Retina (tissue), 1 donor: ENCODE measurements around the gene KRTAP10-3.
"Not testable (repeated sequence)": the region's sequence is repeated elsewhere in the genome, so short reads cannot be mapped to it uniquely, and the experiment has no call there.

Experiments
- DNase-seq: peaks from one replicate; pipeline ENCODE4 v3.0.0-alpha.2; 2016

Gene KRTAP10-3

GRCh38 chr21:44589586-44590305, 31.2 kb upstream of the KRTAP10-3 start:
- no peak for DNase-seq

GRCh38 chr21:44589094-44589493, 30.5 kb upstream of the KRTAP10-3 start:
- no peak for DNase-seq

- no peak for DNase-seq
These were observed 27.3 kb upstream of the KRTAP10-3 start for GRCh38 chr21:44585892-44586291.

- no peak for DNase-seq
These were observed 25.2 kb upstream of the KRTAP10-3 start for GRCh38 chr21:44583800-44584147.

GRCh38 chr21:44583089-44583799, 24.6 kb upstream of the KRTAP10-3 start:
- DNase-seq: no peak

GRCh38 chr21:44582055-44582454, 23.5 kb upstream of the KRTAP10-3 start:
- DNase-seq: no peak

GRCh38 chr21:44581158-44581557, 22.6 kb upstream of the KRTAP10-3 start:
- no peak for DNase-seq

GRCh38 chr21:44580231-44580821, 21.7 kb upstream of the KRTAP10-3 start, which contains the start of gene KRTAP10-5:
TSS of gene KRTAP10-5 (minus strand) at chr21:44580604. CDS start at chr21:44580578, 26 bp downstream.
- DNase-seq: not testable (repeated sequence)

GRCh38 chr21:44579833-44580144, 21.2 kb upstream of the KRTAP10-3 start:
- DNase-seq: no peak

GRCh38 chr21:44579056-44579832, 20.6 kb upstream of the KRTAP10-3 start:
- no peak for DNase-seq

GRCh38 chr21:44578371-44579055, 19.9 kb upstream of the KRTAP10-3 start:
- DNase-seq: no peak

- DNase-seq: no peak
These were observed 17.4 kb upstream of the KRTAP10-3 start for GRCh38 chr21:44576025-44576420.

GRCh38 chr21:44575307-44576024, 16.9 kb upstream of the KRTAP10-3 start:
- DNase-seq: no peak

GRCh38 chr21:44574457-44575306, 16.1 kb upstream of the KRTAP10-3 start:
- DNase-seq: no peak

GRCh38 chr21:44573630-44574456, 15.2 kb upstream of the KRTAP10-3 start, which contains the start of gene KRTAP10-4:
TSS of gene KRTAP10-4 (plus strand) at chr21:44573729. CDS start at chr21:44573759, 30 bp downstream.
- not testable (repeated sequence) for DNase-seq

- DNase-seq: no peak
These were observed 14.5 kb upstream of the KRTAP10-3 start for GRCh38 chr21:44572959-44573583.

GRCh38 chr21:44571844-44572782, 13.5 kb upstream of the KRTAP10-3 start:
- DNase-seq: no peak

GRCh38 chr21:44571296-44571695, 12.7 kb upstream of the KRTAP10-3 start:
- DNase-seq: no peak
